ENCODE data around the gene KERA.

KERA gene

DNA sequence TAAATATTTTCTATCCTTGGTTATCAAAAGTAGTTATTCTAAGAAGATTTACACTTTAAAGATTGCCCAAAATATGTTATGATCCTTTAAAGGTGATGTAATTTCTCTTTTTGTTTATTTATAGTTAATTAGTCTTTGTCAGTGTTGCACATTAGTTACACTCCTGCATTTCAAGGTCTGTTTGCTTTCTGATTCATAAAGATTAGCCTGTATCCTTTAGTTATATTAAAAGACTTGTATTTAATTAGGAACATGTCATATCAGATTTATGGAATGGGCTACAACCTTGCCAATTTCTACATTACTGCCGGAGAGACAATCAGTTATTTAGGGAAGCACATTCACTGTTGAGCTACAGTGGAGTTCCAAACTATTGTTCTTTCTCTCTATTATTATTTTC, 56.5 kb downstream of the KERA start:
- Histone ChIP-seq H3K79me2 (ENCODE audit: insufficient read depth, low read depth) (no peaks in the 10 kb centered on the region), H3K36me3 (ENCODE audit: insufficient read depth) (no peaks in the 10 kb centered on the region), H3K9ac (no peak overlapping the region), H4K20me1 (ENCODE audit: insufficient read depth) (no peaks in the 10 kb centered on the region), H3K4me2 (no peak overlapping the region), H3K4me3 (IDR thresholded peaks at IDR 0.05; ENCODE audit: insufficient read depth, low read depth, low read length) (no peak overlapping the region), H3K4me1 (ENCODE audit: low read depth, poor library complexity, severe bottlenecking) (peaks cover 3% of the 10 kb centered on the region), H2AFZ (ENCODE audit: low read depth) (no peak overlapping the region), H3K27ac (no peak overlapping the region), H3K27me3 (ENCODE audit: insufficient read depth, low read depth) (peaks cover 7% of the 10 kb centered on the region)
- TF ChIP-seq, protein P1, sequence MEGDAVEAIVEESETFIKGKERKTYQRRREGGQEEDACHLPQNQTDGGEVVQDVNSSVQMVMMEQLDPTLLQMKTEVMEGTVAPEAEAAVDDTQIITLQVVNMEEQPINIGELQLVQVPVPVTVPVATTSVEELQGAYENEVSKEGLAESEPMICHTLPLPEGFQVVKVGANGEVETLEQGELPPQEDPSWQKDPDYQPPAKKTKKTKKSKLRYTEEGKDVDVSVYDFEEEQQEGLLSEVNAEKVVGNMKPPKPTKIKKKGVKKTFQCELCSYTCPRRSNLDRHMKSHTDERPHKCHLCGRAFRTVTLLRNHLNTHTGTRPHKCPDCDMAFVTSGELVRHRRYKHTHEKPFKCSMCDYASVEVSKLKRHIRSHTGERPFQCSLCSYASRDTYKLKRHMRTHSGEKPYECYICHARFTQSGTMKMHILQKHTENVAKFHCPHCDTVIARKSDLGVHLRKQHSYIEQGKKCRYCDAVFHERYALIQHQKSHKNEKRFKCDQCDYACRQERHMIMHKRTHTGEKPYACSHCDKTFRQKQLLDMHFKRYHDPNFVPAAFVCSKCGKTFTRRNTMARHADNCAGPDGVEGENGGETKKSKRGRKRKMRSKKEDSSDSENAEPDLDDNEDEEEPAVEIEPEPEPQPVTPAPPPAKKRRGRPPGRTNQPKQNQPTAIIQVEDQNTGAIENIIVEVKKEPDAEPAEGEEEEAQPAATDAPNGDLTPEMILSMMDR (conservative IDR thresholded peaks at IDR 0.05; ENCODE audit: low read depth, low read length), result no peak

Data from KMS-11 (cell line).